Measurements from ENCODE around the gene GAS6.

DNA sequence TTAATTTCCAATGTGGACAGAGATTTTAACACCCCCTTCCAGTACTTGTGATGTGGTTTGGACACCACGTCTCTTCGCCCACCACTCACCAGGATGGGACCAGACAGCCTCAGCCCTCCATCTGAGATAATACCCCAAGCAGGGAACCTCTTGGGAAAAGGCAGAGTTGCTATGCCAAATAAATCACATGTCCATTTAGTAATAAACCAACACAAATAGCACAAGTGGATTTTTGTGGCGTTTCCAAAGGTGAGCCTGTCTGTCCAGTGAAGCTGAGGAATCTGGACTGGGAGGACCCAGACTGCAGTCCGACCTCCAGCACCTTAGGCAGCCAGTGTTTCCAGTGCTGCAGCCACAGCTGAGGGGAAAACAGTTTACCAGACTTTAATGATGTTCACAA, 34.1 kb upstream of the GAS6 start:
- TF ChIP-seq ZNF274 (IDR thresholded peaks at IDR 0.05; ENCODE audit: low read depth, low read length) (no peak), YY1 (IDR thresholded peaks at IDR 0.05; ENCODE audit: extremely low read depth, insufficient replicate concordance, low read depth, low read length) (no peak), EZH2 (IDR thresholded peaks at IDR 0.05) (no peak), POLR2AphosphoS5 (IDR thresholded peaks at IDR 0.05; ENCODE audit: low read depth, low read length) (no peak), POLR2A (IDR thresholded peaks at IDR 0.05; ENCODE audit: borderline replicate concordance, extremely low read depth, insufficient read depth, insufficient read length) (no peak), RAD21 (IDR thresholded peaks at IDR 0.05; ENCODE audit: low read depth) (no peak), EGR1 (IDR thresholded peaks at IDR 0.05; ENCODE audit: low read depth) (no peak), FOSL1 (IDR thresholded peaks at IDR 0.05; ENCODE audit: low read depth) (no peak), ELF1 (IDR thresholded peaks at IDR 0.05; ENCODE audit: borderline replicate concordance, low read depth) (no peak), CEBPB (IDR thresholded peaks at IDR 0.05; ENCODE audit: low read depth) (no peak), SIN3A (IDR thresholded peaks at IDR 0.05; ENCODE audit: low read depth) (no peak), EZH2phosphoT487 (IDR thresholded peaks at IDR 0.05; ENCODE audit: borderline replicate concordance) (no peak)
- TF ChIP-seq, protein P1, sequence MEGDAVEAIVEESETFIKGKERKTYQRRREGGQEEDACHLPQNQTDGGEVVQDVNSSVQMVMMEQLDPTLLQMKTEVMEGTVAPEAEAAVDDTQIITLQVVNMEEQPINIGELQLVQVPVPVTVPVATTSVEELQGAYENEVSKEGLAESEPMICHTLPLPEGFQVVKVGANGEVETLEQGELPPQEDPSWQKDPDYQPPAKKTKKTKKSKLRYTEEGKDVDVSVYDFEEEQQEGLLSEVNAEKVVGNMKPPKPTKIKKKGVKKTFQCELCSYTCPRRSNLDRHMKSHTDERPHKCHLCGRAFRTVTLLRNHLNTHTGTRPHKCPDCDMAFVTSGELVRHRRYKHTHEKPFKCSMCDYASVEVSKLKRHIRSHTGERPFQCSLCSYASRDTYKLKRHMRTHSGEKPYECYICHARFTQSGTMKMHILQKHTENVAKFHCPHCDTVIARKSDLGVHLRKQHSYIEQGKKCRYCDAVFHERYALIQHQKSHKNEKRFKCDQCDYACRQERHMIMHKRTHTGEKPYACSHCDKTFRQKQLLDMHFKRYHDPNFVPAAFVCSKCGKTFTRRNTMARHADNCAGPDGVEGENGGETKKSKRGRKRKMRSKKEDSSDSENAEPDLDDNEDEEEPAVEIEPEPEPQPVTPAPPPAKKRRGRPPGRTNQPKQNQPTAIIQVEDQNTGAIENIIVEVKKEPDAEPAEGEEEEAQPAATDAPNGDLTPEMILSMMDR (IDR thresholded peaks at IDR 0.05 in 2 of 3, conservative IDR thresholded peaks at IDR 0.05 in 1 of 3; ENCODE audit: borderline replicate concordance in 1 of 3, insufficient read depth in 1 of 3, low read depth in 2 of 3, low read length in 2 of 3), result no peak
- TF ChIP-seq, protein P2, sequence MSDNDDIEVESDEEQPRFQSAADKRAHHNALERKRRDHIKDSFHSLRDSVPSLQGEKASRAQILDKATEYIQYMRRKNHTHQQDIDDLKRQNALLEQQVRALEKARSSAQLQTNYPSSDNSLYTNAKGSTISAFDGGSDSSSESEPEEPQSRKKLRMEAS (IDR thresholded peaks at IDR 0.05), result no peak

Data from HCT116 (cell line).